Mucosa of rectum (tissue), 2 donors: ENCODE data around the gene EVC.
"Not testable (repeated sequence)": the region's sequence is repeated elsewhere in the genome, so short reads cannot be mapped to it uniquely, and the experiment has no call there.

Source experiments
- H3K27ac ChIP-seq, 2 donors: one replicate each; pipeline ENCODE4 v1.7.0; 2013; ENCODE audit warnings: inconsistent platforms in 2 of 2, low read depth in 2 of 2, low read length in 2 of 2
- H3K27me3 ChIP-seq, 2 donors: one replicate each; pipeline ENCODE4 v1.7.0; 2013; ENCODE audit warnings: low read length in 2 of 2; ENCODE audit not compliant: control insufficient read depth in 2 of 2, insufficient read depth in 2 of 2
- H3K36me3 ChIP-seq, 2 donors: one replicate each; pipeline ENCODE4 v1.7.0; 2013; ENCODE audit warnings: low read length in 2 of 2; ENCODE audit not compliant: control insufficient read depth in 2 of 2, insufficient read depth in 2 of 2
- H3K4me1 ChIP-seq, 2 donors: one replicate each; pipeline ENCODE4 v1.7.0; 2013; ENCODE audit warnings: low read length in 2 of 2, mild to moderate bottlenecking in 1 of 2; ENCODE audit not compliant: control insufficient read depth in 2 of 2, insufficient read depth in 2 of 2
- H3K4me3 ChIP-seq, 2 donors: one replicate each; pipeline ENCODE4 v1.7.0; 2013; ENCODE audit warnings: low read length in 2 of 2
- H3K9ac ChIP-seq, 2 donors: one replicate each; pipeline ENCODE4 v1.7.0; 2013; ENCODE audit warnings: low read length in 2 of 2, low read depth in 1 of 2, mild to moderate bottlenecking in 1 of 2
- H3K9me3 ChIP-seq, 2 donors: one replicate each; pipeline ENCODE4 v1.7.0; 2013; ENCODE audit warnings: low read length in 2 of 2; ENCODE audit not compliant: control insufficient read depth in 2 of 2
- donor health status: healthy.
- donor health status: Normal muscosa, but diverticular disease.

EVC gene

GRCh38 chr4:5854929-5855328 is 143.9 kb downstream of the EVC start:
- no peaks in the 10 kb centered on the region for H3K27me3 ChIP-seq
- no peak overlapping the region for H3K4me3 ChIP-seq
- H3K9ac ChIP-seq = no peak overlapping the region

GRCh38 chr4:5856362-5856761 is 145.4 kb downstream of the EVC start:
- not testable (repeated sequence) for H3K9ac ChIP-seq, H3K9me3 ChIP-seq, H3K4me1 ChIP-seq, H3K27ac ChIP-seq, H3K27me3 ChIP-seq, H3K36me3 ChIP-seq, H3K4me3 ChIP-seq

More at GRCh38 chr4:5854929-5855328, 143.9 kb downstream of the EVC start:
- no peaks in the 10 kb centered on the region for H3K36me3 ChIP-seq
- H3K9me3 ChIP-seq = no peaks in the 10 kb centered on the region
- H3K4me1 ChIP-seq = no peaks in the 10 kb centered on the region
- H3K27ac ChIP-seq = no peak overlapping the region

- H3K36me3 ChIP-seq = no peaks in the 10 kb centered on the region
- H3K9ac ChIP-seq = no peak overlapping the region
- H3K27me3 ChIP-seq = no peaks in the 10 kb centered on the region
- no peak overlapping the region for H3K4me3 ChIP-seq
- H3K27ac ChIP-seq = no peak overlapping the region
- no peaks in the 10 kb centered on the region for H3K4me1 ChIP-seq
- H3K9me3 ChIP-seq = no peaks in the 10 kb centered on the region
These were observed 146.2 kb downstream of the EVC start for GRCh38 chr4:5857199-5857598.

GRCh38 chr4:5858020-5858769 is 147.2 kb downstream of the EVC start:
- Histone ChIP-seq H3K36me3 (no peaks in the 10 kb centered on the region), H3K4me3 (no peak overlapping the region), H3K9ac (no peak overlapping the region), H3K4me1 (no peaks in the 10 kb centered on the region), H3K27ac (no peak overlapping the region), H3K9me3 (no peaks in the 10 kb centered on the region), H3K27me3 (no peaks in the 10 kb centered on the region)

- no peaks in the 10 kb centered on the region for H3K27me3 ChIP-seq
- H3K36me3 ChIP-seq = no peaks in the 10 kb centered on the region
- H3K27ac ChIP-seq = no peak overlapping the region
- H3K4me3 ChIP-seq = no peak overlapping the region
- no peaks in the 10 kb centered on the region for H3K4me1 ChIP-seq
- no peaks in the 10 kb centered on the region for H3K9me3 ChIP-seq
- no peak overlapping the region for H3K9ac ChIP-seq
These were observed 152.6 kb downstream of the EVC start for GRCh38 chr4:5863461-5864113.
